NCI-H1694 (cell line): ENCODE results near the gene MYL2.
"Not testable (repeated sequence)": the region's sequence is repeated elsewhere in the genome, so short reads cannot be mapped to it uniquely, and the experiment has no call there.

Experiments
- DNase-seq: peaks from one replicate; lab custom pipeline; 2025; lab: John Stamatoyannopoulos, UW

Gene MYL2

GRCh38 chr12:110920324-110920910 lies at the start of gene MYL2:
TSS of gene MYL2 (minus strand) at chr12:110920579. CDS start at chr12:110920529, 50 bp downstream.
- DNase-seq: no peak

DNA sequence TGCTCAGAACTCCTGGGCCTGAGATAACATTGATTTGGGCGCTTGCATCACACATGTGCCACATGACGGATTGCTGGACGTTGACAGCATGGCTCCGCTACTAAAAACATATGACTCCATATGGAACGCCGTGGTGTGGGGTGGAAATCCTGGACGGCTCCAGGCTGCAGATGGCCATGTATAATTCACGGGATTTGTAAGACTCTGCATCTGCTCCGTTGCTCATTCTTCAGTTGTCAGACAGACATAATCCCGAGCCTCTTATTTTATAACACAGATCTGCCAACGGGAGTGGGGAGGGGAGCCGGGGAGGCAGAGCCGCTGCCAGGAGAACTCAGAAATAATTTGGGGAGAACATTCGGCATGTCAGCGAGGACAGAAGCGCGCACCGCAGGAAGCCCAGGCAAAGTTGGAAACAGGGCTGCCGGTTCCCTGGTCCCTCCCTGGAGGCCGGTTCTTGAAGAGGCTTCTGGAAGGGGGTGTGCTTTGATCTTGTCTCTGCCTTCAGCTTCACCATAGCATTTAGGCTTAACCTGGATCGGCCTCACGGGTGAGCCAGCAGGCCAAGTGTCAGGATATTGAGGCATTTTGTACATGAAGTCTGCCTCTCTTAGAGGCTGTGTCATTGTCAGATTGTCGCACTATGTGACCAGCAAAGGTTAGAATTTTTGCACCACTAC lies 45.8 kb upstream of the MYL2 start:
- DNase-seq: peak; percentile 14

DNA sequence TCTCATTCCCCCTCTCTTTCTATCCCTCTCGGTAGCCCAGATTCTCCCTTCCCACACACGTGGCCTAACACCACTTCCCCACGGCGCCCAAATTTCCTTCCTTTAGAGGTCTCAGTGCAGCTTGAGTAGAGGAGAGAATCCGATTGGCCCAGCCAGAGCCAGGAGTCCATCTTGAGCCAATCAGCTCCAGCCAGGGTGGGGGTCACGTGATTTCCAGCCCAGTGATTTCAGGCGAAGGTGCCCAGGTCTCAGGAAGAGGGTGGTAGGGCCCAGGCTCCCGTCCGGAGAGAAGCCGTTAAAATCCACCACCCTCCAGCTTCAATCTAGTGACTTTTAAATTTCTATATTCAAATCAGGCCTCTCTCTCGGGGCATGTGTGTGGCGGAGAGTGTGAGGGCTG lies 45.2 kb upstream of the MYL2 start:
- no peak for DNase-seq

DNA sequence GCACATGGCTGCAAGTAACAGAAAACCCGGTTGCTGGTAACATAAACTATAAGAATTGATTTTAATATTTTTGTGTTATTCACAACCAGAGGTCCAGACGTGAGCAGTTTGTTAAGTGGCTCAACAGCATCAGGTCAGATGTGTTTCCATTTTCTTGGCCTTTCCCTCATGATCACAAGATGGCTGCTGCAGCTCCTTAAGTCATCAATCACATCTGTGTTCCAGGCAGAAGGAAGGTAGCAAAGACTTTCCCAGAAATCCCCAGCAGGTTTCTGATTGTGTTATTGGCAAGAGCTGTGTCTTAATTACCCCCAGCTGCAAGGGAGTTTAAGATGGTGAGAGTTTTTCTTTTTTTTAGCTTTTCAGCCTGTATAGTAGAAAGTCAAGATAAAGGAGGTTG lies 40.4 kb upstream of the MYL2 start:
- DNase-seq: no peak

- DNase-seq: no peak
Observed at GRCh38 chr12:110957652-110958051, 37.3 kb upstream of the MYL2 start.

GRCh38 chr12:110957159-110957558 lies 36.8 kb upstream of the MYL2 start:
- no peak for DNase-seq

GRCh38 chr12:110950867-110951266 lies 30.5 kb upstream of the MYL2 start:
- DNase-seq: not testable (repeated sequence)

- DNase-seq: not testable (repeated sequence)
Observed at GRCh38 chr12:110950466-110950865, 30.1 kb upstream of the MYL2 start.

DNA sequence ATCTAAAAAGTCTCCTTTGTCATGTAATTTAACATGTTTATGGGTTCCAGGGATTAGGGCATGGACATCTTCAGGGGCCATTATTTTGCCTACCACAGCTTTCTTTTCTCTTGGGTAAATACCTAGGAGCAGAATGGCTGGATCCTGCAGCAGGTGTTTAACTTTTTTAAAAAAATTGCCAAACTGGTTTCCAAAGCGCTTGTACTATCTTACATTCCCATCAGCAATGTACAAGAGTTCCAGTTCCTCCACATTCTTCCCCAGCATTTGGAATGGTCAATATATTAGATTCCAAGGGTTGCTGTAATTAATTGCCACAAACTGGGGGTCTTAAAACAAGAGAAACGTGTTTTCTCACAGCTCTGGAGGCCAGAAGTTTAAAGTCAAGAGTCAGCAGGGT lies 27.7 kb upstream of the MYL2 start:
- DNase-seq: no peak

GRCh38 chr12:110943373-110943772 lies 23.0 kb upstream of the MYL2 start:
- DNase-seq: no peak

DNA sequence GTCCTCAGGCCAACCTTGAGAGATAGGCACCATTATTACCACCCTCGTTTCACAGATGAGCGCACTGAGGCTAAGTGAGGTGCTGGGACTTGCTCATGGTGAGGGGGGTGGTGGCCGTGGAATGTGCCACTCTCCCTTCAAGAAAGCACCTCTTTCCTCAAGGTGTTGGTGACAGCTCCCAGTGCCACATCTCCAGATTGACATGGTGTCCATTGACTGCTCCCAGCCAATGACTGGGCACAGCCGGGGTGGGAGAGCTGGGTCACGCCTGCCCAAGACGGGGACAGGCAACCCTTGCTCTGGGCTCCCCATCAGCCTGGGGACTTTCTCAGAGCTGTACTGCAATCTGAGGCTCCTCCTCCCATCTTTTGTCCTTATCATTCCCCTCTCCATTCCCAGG lies 21.0 kb upstream of the MYL2 start:
- DNase-seq: no peak

DNA sequence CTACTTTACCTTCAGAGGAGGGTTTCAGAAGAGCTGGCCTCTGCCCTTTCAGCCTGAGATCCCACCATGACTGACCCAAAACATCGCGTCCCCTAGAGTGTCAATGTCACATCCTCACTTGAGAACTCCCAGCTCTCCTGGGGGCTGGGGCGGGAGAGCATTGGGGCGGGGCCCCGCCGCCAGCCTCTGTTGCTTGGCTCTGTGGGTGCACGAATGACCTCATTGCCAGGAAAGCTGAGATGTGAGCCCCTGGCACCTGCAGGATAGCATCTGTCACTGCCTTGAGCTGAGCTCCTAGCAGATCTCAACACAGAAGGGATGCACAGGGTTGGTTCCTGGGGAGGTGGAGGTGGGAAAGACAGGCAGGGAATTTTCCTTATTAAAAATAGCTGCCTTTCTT lies 20.6 kb upstream of the MYL2 start:
- DNase-seq: no peak

DNA sequence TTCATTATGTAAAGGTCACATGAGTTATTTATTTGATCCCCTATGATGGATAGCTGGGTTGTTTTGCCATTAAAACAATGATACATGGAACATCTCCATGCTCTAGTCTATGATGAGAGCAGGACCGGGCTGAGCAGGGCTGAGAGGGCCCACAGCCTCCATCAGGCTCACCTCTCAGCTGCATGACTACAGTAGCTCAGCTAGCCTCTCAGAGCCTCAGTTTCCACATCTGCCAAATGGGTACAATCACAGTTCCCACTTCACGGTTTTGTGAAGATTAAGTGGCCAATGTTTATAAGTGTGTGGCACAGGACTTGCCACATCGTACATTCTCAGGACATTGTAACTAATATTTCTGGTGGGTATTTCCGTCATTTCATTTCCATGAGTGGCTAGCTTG lies 19.9 kb upstream of the MYL2 start:
- DNase-seq: no peak

GRCh38 chr12:110937104-110937641 lies 16.8 kb upstream of the MYL2 start:
- DNase-seq: peak; percentile 56

DNA sequence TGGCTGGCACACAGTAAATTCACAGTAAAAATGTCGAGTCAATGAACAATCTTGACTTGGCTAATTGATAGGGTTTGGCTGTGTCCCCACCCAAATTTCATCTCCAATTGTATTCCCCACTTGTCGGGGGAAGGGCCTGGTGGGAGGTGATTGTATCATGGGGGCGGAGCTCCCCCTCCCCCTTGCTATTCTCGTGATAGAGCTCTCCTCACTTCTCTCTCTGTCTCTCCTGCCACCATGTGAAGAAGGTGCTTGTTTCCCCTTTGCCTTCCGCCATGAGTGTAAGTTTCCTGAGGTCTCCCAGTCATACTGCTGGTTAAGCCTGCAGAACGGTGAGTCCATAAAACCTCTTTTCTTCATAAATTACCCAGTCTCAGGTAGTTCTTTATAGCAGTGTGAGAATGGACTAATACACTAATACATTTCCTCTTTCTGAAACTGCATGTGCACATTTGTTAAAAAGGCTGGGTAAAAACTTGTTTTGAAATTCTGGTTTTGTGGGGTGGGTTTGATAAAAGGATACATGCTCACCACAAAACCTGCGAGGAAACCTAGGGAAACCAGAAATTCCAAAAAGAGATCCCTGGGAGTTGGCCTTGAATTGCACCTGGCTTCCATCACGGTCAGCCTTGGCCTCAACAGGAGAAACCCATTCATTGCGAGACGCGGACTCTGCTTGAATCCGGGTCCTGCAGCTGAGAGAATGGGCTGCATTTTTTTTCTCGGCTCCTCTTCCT lies 16.2 kb upstream of the MYL2 start:
- no peak for DNase-seq

GRCh38 chr12:110935588-110935987 lies 15.2 kb upstream of the MYL2 start:
- DNase-seq: no peak

DNA sequence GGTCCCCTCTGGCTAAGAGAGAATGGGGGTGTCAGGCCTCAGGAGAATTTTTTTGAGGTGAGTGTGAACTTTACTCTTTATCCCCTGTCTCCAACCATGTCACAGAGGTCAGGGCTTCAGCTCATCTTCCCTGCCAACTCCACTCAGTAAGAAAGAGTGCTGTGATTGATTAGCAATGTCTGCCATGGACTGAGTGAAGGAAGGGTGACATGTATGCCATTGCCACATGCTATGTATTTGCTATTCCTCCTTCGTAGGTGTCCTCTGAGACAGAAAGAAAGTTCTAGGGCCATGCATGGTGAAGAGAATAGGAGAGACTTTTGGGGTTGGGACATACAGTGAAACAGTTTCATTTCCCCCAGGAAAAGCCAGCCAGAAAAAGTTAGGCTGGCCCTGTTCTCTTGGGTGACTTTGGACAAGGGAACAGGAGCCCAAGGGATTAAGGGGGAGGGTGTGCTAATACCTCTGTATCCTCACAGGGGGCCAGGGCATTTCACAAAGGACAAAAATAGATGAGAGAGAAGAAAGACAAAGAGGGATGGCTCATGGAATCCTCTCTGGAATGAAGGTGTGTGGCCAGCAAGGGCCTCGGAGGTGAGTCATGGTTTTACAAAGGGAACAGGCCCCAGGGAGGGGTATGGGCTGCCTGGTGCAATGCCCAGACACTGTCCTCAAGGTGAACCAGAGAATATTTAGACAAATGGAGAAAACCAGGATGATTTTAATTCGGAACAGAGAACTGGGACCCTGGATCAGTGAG lies 13.9 kb upstream of the MYL2 start:
- no peak for DNase-seq

- no peak for DNase-seq
Observed at GRCh38 chr12:110933326-110933974, 13.1 kb upstream of the MYL2 start.

- DNase-seq: no peak
Observed at GRCh38 chr12:110932046-110932445, 11.7 kb upstream of the MYL2 start.

DNA sequence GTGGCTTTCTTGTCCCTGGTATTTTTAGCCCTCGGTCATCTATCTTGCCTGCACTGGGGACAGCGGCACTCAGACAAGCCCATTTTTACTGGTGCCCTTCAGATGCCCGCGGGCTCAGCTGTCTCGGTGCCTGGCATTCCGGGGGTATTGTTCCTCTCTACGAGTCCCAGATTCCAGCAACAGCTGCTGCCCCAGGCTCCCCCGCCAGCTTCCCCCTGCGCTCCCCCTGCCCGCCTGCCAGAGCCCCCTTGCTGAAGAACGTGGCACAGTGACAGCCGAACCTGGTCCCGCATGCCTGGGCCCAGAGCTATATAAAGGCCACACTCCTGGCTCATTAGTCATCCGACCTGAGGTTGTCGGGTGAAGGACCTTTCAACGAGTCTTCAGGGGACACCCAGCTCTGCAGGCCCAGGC lies 10.9 kb upstream of the MYL2 start:
- no peak for DNase-seq
